WTC11 (cell line): ENCODE results near the gene USP48. TPM values are rescaled to one million over a fixed set of nuclear protein-coding genes. Genes with fewer than 3 reads are reported as not detected.

ENCODE experiments used
- E2F4 ChIP-seq: sonication (generic); formaldehyde crosslinking; IDR thresholded peaks from 2 replicates; pipeline ENCODE4 v1.8.1; 2022; ENCODE audit warnings: low read depth, mild to moderate bottlenecking, moderate library complexity, missing genetic modification reagents, borderline replicate concordance
- EMX1 ChIP-seq: fragments of 250-450 bp; sonication (Bioruptor Pico); IDR thresholded peaks from 2 replicates; pipeline ENCODE4 v1.8.0; 2021; ENCODE audit warnings: mild to moderate bottlenecking
- FOXP1 ChIP-seq: sonication (generic); formaldehyde crosslinking; IDR thresholded peaks from 2 replicates; pipeline ENCODE4 v1.8.0; 2022; ENCODE audit warnings: missing genetic modification reagents, mild to moderate bottlenecking, moderate library complexity, borderline replicate concordance
- GTF2I ChIP-seq: fragments of 250-450 bp; sonication (Bioruptor Pico); conservative IDR thresholded peaks from 2 replicates; pipeline ENCODE4 v1.4.0; 2021; ENCODE audit warnings: mild to moderate bottlenecking
- MXD4 ChIP-seq: fragments of 250-450 bp; sonication (Bioruptor Pico); IDR thresholded peaks from 2 replicates; pipeline ENCODE4 v1.8.0; 2021; ENCODE audit warnings: mild to moderate bottlenecking, moderate library complexity, borderline replicate concordance
- MYBL2 ChIP-seq: sonication (generic); formaldehyde crosslinking; IDR thresholded peaks from 2 replicates; pipeline ENCODE4 v1.8.1; 2023; ENCODE audit warnings: mild to moderate bottlenecking, moderate library complexity, missing genetic modification reagents
- NFATC4 ChIP-seq: fragments of 250-450 bp; sonication (Bioruptor Pico); IDR thresholded peaks from 2 replicates; pipeline ENCODE4 v1.9.0; 2021; ENCODE audit warnings: mild to moderate bottlenecking
- NFE2L1 ChIP-seq: sonication (generic); formaldehyde crosslinking; IDR thresholded peaks from 2 replicates; pipeline ENCODE4 v1.8.1; 2023; ENCODE audit warnings: missing genetic modification reagents
- NR2C2 ChIP-seq: sonication (generic); formaldehyde crosslinking; IDR thresholded peaks from 2 replicates; pipeline ENCODE4 v1.8.0; 2022; ENCODE audit warnings: mild to moderate bottlenecking, missing genetic modification reagents
- NR3C1 ChIP-seq: sonication (generic); formaldehyde crosslinking; conservative IDR thresholded peaks from 2 replicates; pipeline ENCODE4 v1.8.1; 2023; ENCODE audit warnings: low read depth, mild to moderate bottlenecking, missing genetic modification reagents
- PRDM15 ChIP-seq: sonication (generic); formaldehyde crosslinking; IDR thresholded peaks from 2 replicates; pipeline ENCODE4 v1.8.0; 2022; ENCODE audit warnings: missing genetic modification reagents
- RELA ChIP-seq: sonication (generic); formaldehyde crosslinking; IDR thresholded peaks from 2 replicates; pipeline ENCODE4 v1.8.1; 2022; ENCODE audit warnings: missing genetic modification reagents, mild to moderate bottlenecking, borderline replicate concordance
- SMAD3 ChIP-seq: sonication (generic); formaldehyde crosslinking; IDR thresholded peaks from 2 replicates; pipeline ENCODE4 v1.8.0; 2022; ENCODE audit warnings: missing genetic modification reagents, mild to moderate bottlenecking, borderline replicate concordance
- SMAD4 ChIP-seq: sonication (generic); formaldehyde crosslinking; IDR thresholded peaks from 2 replicates; pipeline ENCODE4 v1.8.0; 2022; ENCODE audit warnings: mild to moderate bottlenecking, missing genetic modification reagents
- ZNF121 ChIP-seq: sonication (generic); formaldehyde crosslinking; IDR thresholded peaks from 2 replicates; pipeline ENCODE4 v1.8.0; 2023; ENCODE audit warnings: missing genetic modification reagents
- ZNF232 ChIP-seq: sonication (generic); formaldehyde crosslinking; IDR thresholded peaks from 2 replicates; pipeline ENCODE4 v1.8.0; 2022; ENCODE audit warnings: mild to moderate bottlenecking, missing genetic modification reagents
- ZNF263 ChIP-seq: sonication (generic); formaldehyde crosslinking; IDR thresholded peaks from 2 replicates; pipeline ENCODE4 v1.8.1; 2022; ENCODE audit warnings: low read depth, mild to moderate bottlenecking, moderate library complexity, missing genetic modification reagents
- total RNA-seq: library from RNA; stranded (reverse); gene quantifications from 3 replicates; pipeline ENCODE4 v1.2.3, GENCODE V29; 2021
- TF ChIP-seq, protein P1 (sequence below): sonication (generic); formaldehyde crosslinking; IDR thresholded peaks from 2 replicates; pipeline ENCODE4 v1.8.1; 2023; ENCODE audit warnings: mild to moderate bottlenecking, missing genetic modification reagents
- TF ChIP-seq, protein P2 (sequence below): sonication (generic); formaldehyde crosslinking; IDR thresholded peaks from 2 replicates; pipeline ENCODE4 v1.8.0; 2022; ENCODE audit warnings: mild to moderate bottlenecking, missing genetic modification reagents
- TF ChIP-seq, protein P3 (sequence below): sonication (generic); formaldehyde crosslinking; IDR thresholded peaks from 2 replicates; pipeline ENCODE4 v1.8.1; 2023; ENCODE audit warnings: mild to moderate bottlenecking, moderate library complexity, missing genetic modification reagents
- TF ChIP-seq, protein P4 (sequence below): sonication (generic); formaldehyde crosslinking; IDR thresholded peaks from 2 replicates; pipeline ENCODE4 v1.8.0; 2023; ENCODE audit warnings: missing genetic modification reagents, mild to moderate bottlenecking, borderline replicate concordance
- TF ChIP-seq, protein P5 (sequence below): sonication (generic); formaldehyde crosslinking; IDR thresholded peaks from 2 replicates; pipeline ENCODE4 v1.8.0; 2022; ENCODE audit warnings: mild to moderate bottlenecking, missing genetic modification reagents
- TF ChIP-seq, protein P6 (sequence below): fragments of 250-450 bp; sonication (Bioruptor Pico); IDR thresholded peaks from 2 replicates; pipeline ENCODE4 v1.9.0; 2021; ENCODE audit warnings: moderate library complexity, mild to moderate bottlenecking, inconsistent platforms, borderline replicate concordance

Gene USP48
- total RNA-seq, 1 experiment from 2014 or later: 86.9 TPM

GRCh38 chr1:21659099-21659923 is 123.6 kb downstream of the USP48 start (continued):
- TF ChIP-seq E2F4 (CRISPR knock-in tag) (peak; percentile 87), EMX1 (CRISPR knock-in tag) (peak; percentile 81), NFE2L1 (CRISPR knock-in tag) (peak; percentile 90), FOXP1 (CRISPR knock-in tag) (peak; percentile 98), ZNF263 (CRISPR knock-in tag) (no peak), SMAD4 (peak; percentile 91), ZNF121 (CRISPR knock-in tag) (no peak), ZNF232 (0 out of 2 replicates have a peak, but pooled peaks have one; percentile 78), NR3C1 (CRISPR knock-in tag) (no peak; the same call in 1 of the 2 replicates), MXD4 (CRISPR knock-in tag) (peak; percentile 29; the same call in 1 of the 2 replicates), RELA (CRISPR knock-in tag) (peak; percentile 92; the same call in 1 of the 2 replicates), PRDM15 (CRISPR knock-in tag) (peak; percentile 44; the same call in 1 of the 2 replicates), NR2C2 (CRISPR knock-in tag) (peak; percentile 63), GTF2I (no peak; the same call in 1 of the 2 replicates), MYBL2 (CRISPR knock-in tag) (peak; percentile 94), NFATC4 (no peak), SMAD3 (peak; percentile 77)
- TF ChIP-seq, protein P1, sequence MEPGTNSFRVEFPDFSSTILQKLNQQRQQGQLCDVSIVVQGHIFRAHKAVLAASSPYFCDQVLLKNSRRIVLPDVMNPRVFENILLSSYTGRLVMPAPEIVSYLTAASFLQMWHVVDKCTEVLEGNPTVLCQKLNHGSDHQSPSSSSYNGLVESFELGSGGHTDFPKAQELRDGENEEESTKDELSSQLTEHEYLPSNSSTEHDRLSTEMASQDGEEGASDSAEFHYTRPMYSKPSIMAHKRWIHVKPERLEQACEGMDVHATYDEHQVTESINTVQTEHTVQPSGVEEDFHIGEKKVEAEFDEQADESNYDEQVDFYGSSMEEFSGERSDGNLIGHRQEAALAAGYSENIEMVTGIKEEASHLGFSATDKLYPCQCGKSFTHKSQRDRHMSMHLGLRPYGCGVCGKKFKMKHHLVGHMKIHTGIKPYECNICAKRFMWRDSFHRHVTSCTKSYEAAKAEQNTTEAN (CRISPR knock-in tag): peak; percentile 96
- TF ChIP-seq, protein P2, sequence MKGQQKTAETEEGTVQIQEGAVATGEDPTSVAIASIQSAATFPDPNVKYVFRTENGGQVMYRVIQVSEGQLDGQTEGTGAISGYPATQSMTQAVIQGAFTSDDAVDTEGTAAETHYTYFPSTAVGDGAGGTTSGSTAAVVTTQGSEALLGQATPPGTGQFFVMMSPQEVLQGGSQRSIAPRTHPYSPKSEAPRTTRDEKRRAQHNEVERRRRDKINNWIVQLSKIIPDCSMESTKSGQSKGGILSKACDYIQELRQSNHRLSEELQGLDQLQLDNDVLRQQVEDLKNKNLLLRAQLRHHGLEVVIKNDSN (CRISPR knock-in tag): peak; percentile 83
- TF ChIP-seq, protein P3, sequence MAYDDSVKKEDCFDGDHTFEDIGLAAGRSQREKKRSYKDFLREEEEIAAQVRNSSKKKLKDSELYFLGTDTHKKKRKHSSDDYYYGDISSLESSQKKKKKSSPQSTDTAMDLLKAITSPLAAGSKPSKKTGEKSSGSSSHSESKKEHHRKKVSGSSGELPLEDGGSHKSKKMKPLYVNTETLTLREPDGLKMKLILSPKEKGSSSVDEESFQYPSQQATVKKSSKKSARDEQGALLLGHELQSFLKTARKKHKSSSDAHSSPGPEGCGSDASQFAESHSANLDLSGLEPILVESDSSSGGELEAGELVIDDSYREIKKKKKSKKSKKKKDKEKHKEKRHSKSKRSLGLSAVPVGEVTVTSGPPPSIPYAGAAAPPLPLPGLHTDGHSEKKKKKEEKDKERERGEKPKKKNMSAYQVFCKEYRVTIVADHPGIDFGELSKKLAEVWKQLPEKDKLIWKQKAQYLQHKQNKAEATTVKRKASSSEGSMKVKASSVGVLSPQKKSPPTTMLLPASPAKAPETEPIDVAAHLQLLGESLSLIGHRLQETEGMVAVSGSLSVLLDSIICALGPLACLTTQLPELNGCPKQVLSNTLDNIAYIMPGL (CRISPR knock-in tag): peak; percentile 90
- TF ChIP-seq, protein P4, sequence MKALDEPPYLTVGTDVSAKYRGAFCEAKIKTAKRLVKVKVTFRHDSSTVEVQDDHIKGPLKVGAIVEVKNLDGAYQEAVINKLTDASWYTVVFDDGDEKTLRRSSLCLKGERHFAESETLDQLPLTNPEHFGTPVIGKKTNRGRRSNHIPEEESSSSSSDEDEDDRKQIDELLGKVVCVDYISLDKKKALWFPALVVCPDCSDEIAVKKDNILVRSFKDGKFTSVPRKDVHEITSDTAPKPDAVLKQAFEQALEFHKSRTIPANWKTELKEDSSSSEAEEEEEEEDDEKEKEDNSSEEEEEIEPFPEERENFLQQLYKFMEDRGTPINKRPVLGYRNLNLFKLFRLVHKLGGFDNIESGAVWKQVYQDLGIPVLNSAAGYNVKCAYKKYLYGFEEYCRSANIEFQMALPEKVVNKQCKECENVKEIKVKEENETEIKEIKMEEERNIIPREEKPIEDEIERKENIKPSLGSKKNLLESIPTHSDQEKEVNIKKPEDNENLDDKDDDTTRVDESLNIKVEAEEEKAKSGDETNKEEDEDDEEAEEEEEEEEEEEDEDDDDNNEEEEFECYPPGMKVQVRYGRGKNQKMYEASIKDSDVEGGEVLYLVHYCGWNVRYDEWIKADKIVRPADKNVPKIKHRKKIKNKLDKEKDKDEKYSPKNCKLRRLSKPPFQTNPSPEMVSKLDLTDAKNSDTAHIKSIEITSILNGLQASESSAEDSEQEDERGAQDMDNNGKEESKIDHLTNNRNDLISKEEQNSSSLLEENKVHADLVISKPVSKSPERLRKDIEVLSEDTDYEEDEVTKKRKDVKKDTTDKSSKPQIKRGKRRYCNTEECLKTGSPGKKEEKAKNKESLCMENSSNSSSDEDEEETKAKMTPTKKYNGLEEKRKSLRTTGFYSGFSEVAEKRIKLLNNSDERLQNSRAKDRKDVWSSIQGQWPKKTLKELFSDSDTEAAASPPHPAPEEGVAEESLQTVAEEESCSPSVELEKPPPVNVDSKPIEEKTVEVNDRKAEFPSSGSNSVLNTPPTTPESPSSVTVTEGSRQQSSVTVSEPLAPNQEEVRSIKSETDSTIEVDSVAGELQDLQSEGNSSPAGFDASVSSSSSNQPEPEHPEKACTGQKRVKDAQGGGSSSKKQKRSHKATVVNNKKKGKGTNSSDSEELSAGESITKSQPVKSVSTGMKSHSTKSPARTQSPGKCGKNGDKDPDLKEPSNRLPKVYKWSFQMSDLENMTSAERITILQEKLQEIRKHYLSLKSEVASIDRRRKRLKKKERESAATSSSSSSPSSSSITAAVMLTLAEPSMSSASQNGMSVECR (CRISPR knock-in tag): peak; percentile 99
- TF ChIP-seq, protein P5, sequence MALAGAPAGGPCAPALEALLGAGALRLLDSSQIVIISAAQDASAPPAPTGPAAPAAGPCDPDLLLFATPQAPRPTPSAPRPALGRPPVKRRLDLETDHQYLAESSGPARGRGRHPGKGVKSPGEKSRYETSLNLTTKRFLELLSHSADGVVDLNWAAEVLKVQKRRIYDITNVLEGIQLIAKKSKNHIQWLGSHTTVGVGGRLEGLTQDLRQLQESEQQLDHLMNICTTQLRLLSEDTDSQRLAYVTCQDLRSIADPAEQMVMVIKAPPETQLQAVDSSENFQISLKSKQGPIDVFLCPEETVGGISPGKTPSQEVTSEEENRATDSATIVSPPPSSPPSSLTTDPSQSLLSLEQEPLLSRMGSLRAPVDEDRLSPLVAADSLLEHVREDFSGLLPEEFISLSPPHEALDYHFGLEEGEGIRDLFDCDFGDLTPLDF: peak; percentile 87
- TF ChIP-seq, protein P6, sequence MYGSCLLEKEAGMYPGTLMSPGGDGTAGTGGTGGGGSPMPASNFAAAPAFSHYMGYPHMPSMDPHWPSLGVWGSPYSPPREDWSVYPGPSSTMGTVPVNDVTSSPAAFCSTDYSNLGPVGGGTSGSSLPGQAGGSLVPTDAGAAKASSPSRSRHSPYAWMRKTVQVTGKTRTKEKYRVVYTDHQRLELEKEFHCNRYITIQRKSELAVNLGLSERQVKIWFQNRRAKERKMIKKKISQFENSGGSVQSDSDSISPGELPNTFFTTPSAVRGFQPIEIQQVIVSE (CRISPR knock-in tag): no peak
